ENCODE measurements around the gene MLEC. TPM values are rescaled to one million over a fixed set of nuclear protein-coding genes. Genes with fewer than 3 reads are reported as not detected.

Gene MLEC
- total RNA-seq, 1 donor from 2014 or later: 115 TPM

- no peak for ATAC-seq
- no peak for DNase-seq
- H3K36me3 ChIP-seq: no peaks in the 10 kb centered on the region
- H3K4me3 ChIP-seq: no peak overlapping the region
- TF ChIP-seq CTCF (IDR thresholded peaks at IDR 0.05): no peak
- intact Hi-C loops (cut with DNase I): loop anchor here (10.0 kb wide), 1 partner anchor 315 kb away; no protein-coding TSS in a partner anchor
- H3K27ac ChIP-seq: no peak overlapping the region
- H3K9me3 ChIP-seq: no peaks in the 10 kb centered on the region
- peaks cover 5% of the 10 kb centered on the region for H3K4me1 ChIP-seq
- peaks cover 13% of the 10 kb centered on the region for H3K27me3 ChIP-seq
These were observed 36.7 kb upstream of the MLEC start for GRCh38 chr12:120650233-120650690.

- H3K27ac ChIP-seq: no peak overlapping the region
- no peaks in the 10 kb centered on the region for H3K36me3 ChIP-seq
- intact Hi-C loops (cut with DNase I): loop anchor here (10.0 kb wide), 1 partner anchor 313 kb away; no protein-coding TSS in a partner anchor
- DNase-seq (no peak), ATAC-seq (peak; percentile 36)
- no peak for TF ChIP-seq CTCF (IDR thresholded peaks at IDR 0.05)
- no peaks in the 10 kb centered on the region for H3K9me3 ChIP-seq
- no peak overlapping the region for H3K4me3 ChIP-seq
- H3K4me1 ChIP-seq: peaks cover 5% of the 10 kb centered on the region
- H3K27me3 ChIP-seq: peaks cover 4% of the 10 kb centered on the region
These were observed 35.1 kb upstream of the MLEC start for GRCh38 chr12:120651821-120652220.

GRCh38 chr12:120652656-120653435 is 34.1 kb upstream of the MLEC start:
- ATAC-seq: no peak
- H3K4me1 ChIP-seq: peaks cover 5% of the 10 kb centered on the region
- DNase-seq: no peak

GRCh38 chr12:120653611-120654010 is 33.3 kb upstream of the MLEC start:
- H3K4me1 ChIP-seq: peaks cover 5% of the 10 kb centered on the region
- ATAC-seq (no peak), DNase-seq (no peak)
- H3K27ac ChIP-seq: no peak overlapping the region
- H3K4me3 ChIP-seq: no peak overlapping the region
- TF ChIP-seq CTCF (IDR thresholded peaks at IDR 0.05): no peak
- H3K27me3 ChIP-seq: peaks cover 4% of the 10 kb centered on the region
- H3K36me3 ChIP-seq: no peaks in the 10 kb centered on the region
- H3K9me3 ChIP-seq: no peaks in the 10 kb centered on the region
- intact Hi-C loops (cut with DNase I): loop anchor here (10.0 kb wide), 1 partner anchor 311 kb away; no protein-coding TSS in a partner anchor

More at GRCh38 chr12:120652656-120653435, 34.1 kb upstream of the MLEC start:
- H3K27ac ChIP-seq: no peak overlapping the region
- intact Hi-C loops (cut with DNase I): loop anchor here (10.0 kb wide), 1 partner anchor 312 kb away; no protein-coding TSS in a partner anchor
- no peaks in the 10 kb centered on the region for H3K36me3 ChIP-seq
- H3K4me3 ChIP-seq: no peak overlapping the region
- no peak for TF ChIP-seq CTCF (IDR thresholded peaks at IDR 0.05)
- H3K27me3 ChIP-seq: peaks cover 4% of the 10 kb centered on the region
- no peaks in the 10 kb centered on the region for H3K9me3 ChIP-seq

GRCh38 chr12:120654656-120655055 is 32.3 kb upstream of the MLEC start:
- intact Hi-C loops (cut with DNase I): loop anchor here (10.0 kb wide), 1 partner anchor 310 kb away; no protein-coding TSS in a partner anchor
- Histone ChIP-seq H3K27ac (no peak overlapping the region), H3K4me1 (peaks cover 1% of the 10 kb centered on the region), H3K9me3 (no peaks in the 10 kb centered on the region), H3K4me3 (no peak overlapping the region), H3K36me3 (no peaks in the 10 kb centered on the region), H3K27me3 (peaks cover 4% of the 10 kb centered on the region)
- DNase-seq (no peak), ATAC-seq (peak; percentile 5)
- TF ChIP-seq CTCF (IDR thresholded peaks at IDR 0.05): no peak

Data from upper lobe of right lung (tissue), 1 donor.